ENCODE data around the gene FICD.
"Not testable (repeated sequence)": the region's sequence is repeated elsewhere in the genome, so short reads cannot be mapped to it uniquely, and the experiment has no call there.

FICD gene

DNA sequence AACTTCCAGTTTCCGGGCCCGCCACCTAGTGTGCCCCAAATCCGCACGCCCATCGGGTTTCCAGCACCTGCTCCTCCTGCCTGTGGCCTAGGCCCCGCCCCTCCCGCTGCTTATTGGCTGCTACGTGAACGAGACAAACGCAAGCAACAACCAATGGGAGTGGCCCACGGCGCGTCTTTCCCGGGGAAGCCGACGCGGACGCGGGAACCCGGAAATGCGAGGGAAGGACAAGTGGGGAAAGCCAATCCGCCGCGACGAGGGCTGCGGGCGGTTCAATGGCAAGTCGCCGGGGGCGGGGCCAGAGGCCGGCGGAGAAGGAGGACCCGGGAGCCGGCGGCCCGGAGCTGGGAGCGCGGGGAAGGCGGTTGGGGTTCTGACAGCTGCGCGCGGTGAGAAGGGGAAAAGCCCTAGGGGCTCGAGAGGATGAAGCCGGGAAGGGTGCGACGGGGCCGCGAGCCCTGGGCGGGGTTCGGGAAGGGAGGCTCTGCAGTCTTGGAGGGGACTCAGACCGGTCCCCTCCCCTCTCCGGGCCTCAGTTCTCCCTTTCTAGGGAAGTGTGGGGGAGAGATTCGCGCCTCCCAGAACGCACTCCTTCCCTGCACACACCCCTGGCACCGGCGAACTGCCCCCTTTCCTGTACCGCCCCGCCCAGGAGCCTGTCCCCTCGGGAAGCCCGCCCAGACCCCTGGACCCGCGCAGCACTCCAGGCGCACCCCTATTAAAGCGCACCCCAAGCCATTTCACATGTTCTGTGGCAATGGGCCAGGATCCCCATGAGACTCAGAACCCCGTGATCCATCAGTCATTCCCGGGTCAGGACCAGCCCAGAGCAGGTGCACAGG, at the start of gene FICD:
Gene FICD, plus strand, starts transcription at position 305 of the 842 bp plus-strand sequence. CDS start 1,696 bp downstream, outside the sequence.
- H3K27ac ChIP-seq: peak within 1 kb of the TSS; percentile 60
- DNase-seq (ENCODE audit: low read depth, low spot score): peak; percentile 91

- H3K27ac ChIP-seq: no peak overlapping the region
- no peak for DNase-seq (ENCODE audit: low read depth, low spot score)
Measured at GRCh38 chr12:108465417-108465816, 49.7 kb upstream of the FICD start.

DNA sequence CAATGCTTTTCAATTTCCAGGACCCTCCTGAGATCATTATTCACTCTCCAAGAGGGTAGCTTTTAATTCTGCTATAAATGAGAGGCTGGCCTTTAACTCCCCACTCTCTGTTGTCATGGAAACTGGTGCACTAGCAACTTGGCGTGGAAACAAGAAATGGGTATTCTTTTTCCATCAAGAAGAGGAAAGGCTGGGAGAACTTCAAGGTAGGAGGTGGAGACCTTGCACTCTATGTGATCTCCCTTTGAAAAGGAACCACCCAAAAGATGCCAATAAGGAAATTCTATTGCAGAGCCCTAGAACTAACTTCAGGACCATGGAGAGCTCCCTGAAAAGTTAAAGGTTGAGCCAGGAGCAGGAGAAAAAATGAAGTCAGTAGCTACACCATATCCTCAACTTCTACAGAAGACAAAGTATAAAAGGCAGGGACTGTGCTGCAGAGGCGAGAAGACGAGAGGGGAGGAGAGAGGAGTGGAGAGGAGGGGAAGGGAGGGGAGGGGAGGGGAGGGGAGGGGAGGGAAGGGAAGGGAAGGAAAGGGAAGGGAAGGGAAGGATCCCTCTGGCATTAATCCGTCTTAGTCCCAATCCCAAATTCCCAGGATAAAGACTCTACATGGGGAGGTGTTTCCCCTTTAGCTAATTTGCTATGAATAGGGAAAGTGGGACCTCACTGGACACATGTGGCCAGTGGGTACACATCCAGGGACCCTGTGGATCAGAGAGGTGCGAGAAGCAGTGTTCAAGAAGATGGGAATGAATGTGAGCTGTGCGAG, 46.7 kb upstream of the FICD start:
- no peak for DNase-seq (ENCODE audit: low read depth, low spot score)
- H3K27ac ChIP-seq: no peak overlapping the region

DNA sequence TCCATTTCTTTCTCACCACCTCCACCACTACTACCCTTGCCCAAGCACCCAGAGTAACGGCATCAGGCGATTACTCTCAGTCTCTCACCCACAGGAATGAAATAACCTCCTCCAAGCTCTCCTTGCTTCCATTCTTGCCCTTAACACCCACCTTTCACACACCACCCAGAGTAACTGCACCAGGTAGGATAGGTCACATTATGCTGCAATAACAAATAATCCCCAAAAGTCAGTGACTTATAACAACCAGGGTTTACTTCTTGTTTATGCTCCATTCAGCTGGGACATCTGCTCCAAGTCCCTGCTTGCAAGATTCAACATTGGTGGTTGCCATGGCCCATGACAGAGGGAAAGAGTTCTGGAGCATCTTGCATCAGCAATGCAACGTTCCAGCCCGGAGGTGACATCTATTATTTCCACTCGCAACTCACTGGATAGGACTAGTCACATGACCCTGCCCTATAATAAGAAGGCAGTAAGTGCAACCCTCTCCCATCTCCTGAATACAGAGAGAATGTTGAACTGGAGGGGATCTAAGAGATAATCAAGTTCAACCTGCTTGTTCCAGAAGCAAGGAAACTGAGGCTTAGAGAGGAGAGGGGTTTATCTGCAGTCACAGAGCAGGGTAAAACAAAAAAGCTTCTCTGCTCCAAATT, 41.5 kb upstream of the FICD start:
- no peak for DNase-seq (ENCODE audit: low read depth, low spot score)
- H3K27ac ChIP-seq: no peak overlapping the region

- H3K27ac ChIP-seq: no peak overlapping the region
- DNase-seq (ENCODE audit: low read depth, low spot score): no peak
Measured at GRCh38 chr12:108475396-108475795, 39.7 kb upstream of the FICD start.

DNA sequence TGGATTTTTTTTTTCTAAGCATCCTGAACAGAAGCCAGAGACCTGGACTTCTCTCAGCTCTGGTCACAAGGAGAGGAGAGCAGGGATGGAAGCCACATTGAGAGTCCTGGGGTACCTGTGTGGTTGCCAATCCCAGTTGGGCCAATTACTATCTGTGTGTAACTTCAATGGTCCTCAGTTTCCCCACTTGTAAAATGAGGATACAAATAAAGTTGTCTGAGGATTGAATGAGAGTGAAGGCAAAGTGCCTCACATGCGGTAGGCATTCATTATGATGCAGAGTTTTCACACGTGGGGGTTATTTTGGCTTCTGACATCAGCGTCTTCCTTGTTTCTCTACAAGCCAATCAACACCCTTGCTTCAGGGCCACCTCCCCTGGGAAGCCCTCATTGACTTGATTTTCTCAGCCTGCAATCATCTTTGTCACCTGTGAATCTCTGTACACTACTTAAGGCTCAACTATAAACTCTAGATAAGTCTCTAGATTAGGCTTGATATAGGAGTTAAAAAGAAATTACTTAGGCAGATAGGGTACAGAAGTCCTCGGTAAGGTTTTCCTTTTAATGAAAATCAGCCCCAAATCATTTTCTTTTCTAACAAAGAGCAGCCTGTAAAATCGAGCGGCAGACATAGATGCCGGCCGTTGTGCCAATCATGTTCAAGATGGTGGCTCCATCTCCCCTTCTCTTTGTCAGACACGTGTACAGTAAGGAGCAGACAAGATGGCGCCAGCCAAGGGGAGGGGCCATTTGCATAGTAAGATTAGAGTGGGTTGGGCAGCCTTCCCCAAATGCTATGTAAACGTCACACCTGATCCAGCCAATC, 37.8 kb upstream of the FICD start:
- no peak overlapping the region for H3K27ac ChIP-seq
- no peak for DNase-seq (ENCODE audit: low read depth, low spot score)

- DNase-seq (ENCODE audit: low read depth, low spot score): no peak
- H3K27ac ChIP-seq: no peak overlapping the region
Measured at GRCh38 chr12:108477881-108478259, 37.2 kb upstream of the FICD start.

DNA sequence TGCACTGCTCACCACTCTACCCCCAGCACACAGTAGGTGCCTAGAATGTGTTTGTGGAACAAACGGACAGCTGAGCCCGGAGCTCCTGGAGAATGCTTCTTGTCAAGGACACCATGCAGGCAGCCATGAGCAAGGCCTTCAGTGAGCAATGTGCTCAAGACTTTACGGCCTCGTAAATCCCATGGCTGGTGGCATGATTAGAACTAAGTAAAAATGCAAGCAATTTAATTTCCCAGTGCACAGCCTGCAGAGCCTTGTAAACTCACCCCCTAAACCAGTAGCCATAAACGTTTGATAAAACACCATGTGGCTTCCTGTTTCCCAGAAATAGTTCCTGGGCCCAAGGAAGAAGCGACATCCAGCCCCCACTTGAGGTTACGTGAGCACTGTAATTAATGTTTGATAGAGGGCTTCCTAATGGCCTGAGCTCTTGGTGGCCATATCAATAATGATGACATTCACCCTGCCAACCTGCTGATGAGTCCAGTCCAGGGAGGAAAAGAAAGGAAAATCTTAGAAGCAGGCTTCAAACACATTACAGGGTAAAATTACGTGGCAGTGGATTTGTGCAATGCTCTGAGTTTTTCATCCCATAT, 36.4 kb upstream of the FICD start:
- no peak for DNase-seq (ENCODE audit: low read depth, low spot score)
- H3K27ac ChIP-seq: no peak overlapping the region

DNA sequence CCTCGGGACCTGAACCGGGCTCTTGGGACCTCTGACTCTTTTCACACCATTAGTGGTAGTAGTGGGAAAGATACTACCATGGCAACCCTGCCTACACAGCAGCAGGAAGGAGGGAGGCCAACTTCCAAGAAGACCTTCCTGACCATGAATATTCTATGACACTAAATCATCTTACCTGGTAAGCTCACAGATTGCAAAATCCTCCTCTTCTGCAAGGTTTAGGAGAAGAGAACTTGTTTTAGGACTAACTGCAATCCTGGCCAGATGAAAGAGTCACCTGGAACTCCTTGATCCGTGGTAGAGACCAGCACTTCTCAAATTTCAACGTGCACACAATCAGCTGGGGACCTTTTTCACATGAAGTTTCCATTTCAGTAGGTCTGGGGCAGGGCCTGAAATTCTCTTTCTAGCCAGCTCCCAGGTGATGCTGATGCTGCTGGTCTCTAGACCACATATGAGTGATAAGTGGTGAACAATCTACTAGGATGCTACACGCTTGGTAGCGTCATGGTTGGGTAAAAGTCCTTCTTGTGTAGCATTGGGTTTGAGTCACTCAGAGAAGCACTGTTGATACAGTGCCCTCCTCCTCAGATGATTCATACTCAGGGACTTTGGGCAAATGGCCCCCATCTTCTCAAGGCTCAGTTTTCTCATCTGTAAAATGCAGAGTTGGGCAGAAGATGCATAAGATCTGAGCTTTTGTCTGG, 35.6 kb upstream of the FICD start:
- DNase-seq (ENCODE audit: low read depth, low spot score): no peak
- no peak overlapping the region for H3K27ac ChIP-seq

- H3K27ac ChIP-seq: peak overlapping the region; percentile 88
Measured at GRCh38 chr12:108482717-108483212, 32.3 kb upstream of the FICD start.

GRCh38 chr12:108483213-108484059, 31.6 kb upstream of the FICD start:
- DNase-seq (ENCODE audit: low read depth, low spot score): peak; percentile 51
- peak overlapping the region; percentile 88 for H3K27ac ChIP-seq

More at GRCh38 chr12:108482717-108483212, 32.3 kb upstream of the FICD start:
- peak; percentile 20 for DNase-seq (ENCODE audit: low read depth, low spot score)

- peak overlapping the region; percentile 88 for H3K27ac ChIP-seq
- DNase-seq (ENCODE audit: low read depth, low spot score): no peak
Measured at GRCh38 chr12:108484431-108484830, 30.6 kb upstream of the FICD start.

GRCh38 chr12:108484845-108485244, 30.2 kb upstream of the FICD start:
- no peak overlapping the region for H3K27ac ChIP-seq
- no peak for DNase-seq (ENCODE audit: low read depth, low spot score)

DNA sequence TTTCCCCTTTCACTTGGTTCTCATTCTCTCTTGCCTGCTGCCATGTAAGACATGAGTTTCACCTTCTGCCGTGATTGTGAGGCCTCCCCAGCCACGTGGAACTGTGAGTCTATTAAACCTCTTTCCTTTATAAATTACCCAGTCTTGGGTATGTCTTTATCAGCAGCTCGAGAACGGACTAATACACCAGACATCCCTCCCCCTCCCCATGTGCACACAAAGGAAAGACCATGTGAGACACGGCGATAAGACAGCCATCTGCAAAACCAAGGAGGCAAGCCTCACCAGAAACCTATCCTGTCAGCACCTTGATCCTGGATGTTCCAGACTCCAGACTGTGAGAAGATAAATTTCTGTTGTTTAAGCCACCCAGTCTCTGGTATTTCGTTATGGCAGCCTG, 29.7 kb upstream of the FICD start:
- DNase-seq (ENCODE audit: low read depth, low spot score); H3K27ac ChIP-seq: not testable (repeated sequence)

GRCh38 chr12:108487029-108487428, 28.0 kb upstream of the FICD start:
- H3K27ac ChIP-seq; DNase-seq (ENCODE audit: low read depth, low spot score): not testable (repeated sequence)

DNA sequence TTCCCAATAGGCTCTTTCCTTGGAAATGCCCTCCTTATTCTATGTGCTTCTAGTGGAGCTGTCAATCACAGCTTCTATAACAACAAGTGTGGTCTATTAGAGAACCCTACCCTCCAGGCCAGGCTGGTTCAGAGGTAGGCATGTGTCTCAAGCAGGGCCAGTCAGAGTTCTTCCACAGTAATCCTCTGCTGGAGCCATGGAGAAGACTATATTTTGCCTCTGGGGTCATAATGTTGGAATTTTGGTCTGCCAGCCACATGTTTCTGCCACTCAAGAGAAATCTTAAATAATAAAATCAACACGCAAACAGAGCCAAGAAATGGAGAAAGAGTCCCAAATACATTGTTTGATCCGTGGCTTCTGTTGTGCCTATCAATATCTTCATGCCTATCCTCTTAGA, 23.8 kb upstream of the FICD start:
- DNase-seq (ENCODE audit: low read depth, low spot score): no peak
- H3K27ac ChIP-seq: no peak overlapping the region

DNA sequence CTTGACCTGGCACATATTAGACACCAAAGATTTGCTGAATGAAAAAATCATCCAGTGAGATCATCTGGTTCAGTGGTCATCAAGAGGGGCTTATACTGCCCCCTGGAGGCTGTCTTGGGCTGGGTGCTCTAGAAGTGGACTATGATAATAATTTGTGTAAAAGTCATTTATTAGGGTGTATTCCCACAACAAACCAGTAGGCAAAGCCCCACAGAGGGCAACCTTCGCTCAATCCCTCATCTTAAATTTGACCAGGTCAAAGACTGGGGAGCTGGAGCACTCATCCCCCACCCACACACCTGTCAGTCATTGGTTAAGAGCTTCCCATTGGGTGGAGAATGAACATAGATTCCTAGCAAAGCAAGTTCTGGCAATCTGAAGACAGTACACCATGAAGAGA, 20.0 kb upstream of the FICD start:
- H3K27ac ChIP-seq: no peak overlapping the region
- no peak for DNase-seq (ENCODE audit: low read depth, low spot score)

All from epithelial cell of prostate (primary cell).